Measurements from ENCODE around the gene MAP3K15. TPM values are rescaled to one million over a fixed set of nuclear protein-coding genes. Genes with fewer than 3 reads are reported as not detected.

MAP3K15 gene
- polyA plus RNA-seq, 3 donors: not detected

GRCh38 chrX:19563746-19564145 is 48.4 kb upstream of the MAP3K15 start:
- Mint-ChIP-seq H3K4me1 (peaks cover 12% of the 10 kb centered on the region), H3K9me3 (no peaks in the 10 kb centered on the region), H3K4me3 (no peak overlapping the region), H3K27me3 (ENCODE audit: low read depth in 3 of 3) (peaks cover 0 to 1% (median 0%) of the 10 kb centered on the region in 3 donors), H3K36me3 (peaks cover 31 to 46% of the 10 kb centered on the region in 2 donors), H3K27ac (no peak overlapping the region)
- DNase-seq: no peak
- no CpG with 5 or more reads among the region's 6 CpGs for WGBS (ENCODE audit: insufficient coverage)
- Histone ChIP-seq H3K9me3 (replicated peaks in 1 of 2; ENCODE audit: control insufficient read depth in 1 of 2, insufficient read depth in 1 of 2, low read length in 2 of 2) (no peaks in the 10 kb centered on the region), H3K4me3 (replicated peaks in 1 of 3; ENCODE audit: low read depth in 2 of 3, low read length in 3 of 3) (no peak overlapping the region), H3K4me2 (replicated peaks; ENCODE audit: extremely low read depth, low read length, poor library complexity, severe bottlenecking) (no peak overlapping the region), H3K4me1 (ENCODE audit: control insufficient read depth in 1 of 2, insufficient read depth in 2 of 2, low read length in 2 of 2) (peaks cover 5% of the 10 kb centered on the region in 2 donors), H3K27ac (ENCODE audit: low read depth in 1 of 2, low read length in 2 of 2) (no peak overlapping the region), H2AFZ (ENCODE audit: insufficient read depth, low read depth, low read length, poor library complexity, severe bottlenecking) (no peak overlapping the region), H4K20me1 (ENCODE audit: insufficient read depth, low read length) (peaks cover 40% of the 10 kb centered on the region), H3K79me2 (ENCODE audit: insufficient read depth, low read length) (no peaks in the 10 kb centered on the region), H3K36me3 (replicated peaks in 1 of 2; ENCODE audit: control insufficient read depth in 1 of 2, insufficient read depth in 2 of 2, low read length in 2 of 2) (peaks cover 27 to 58% of the 10 kb centered on the region in 2 donors), H3K27me3 (ENCODE audit: control insufficient read depth in 2 of 2, insufficient read depth in 2 of 2, low read length in 2 of 2) (no peaks in the 10 kb centered on the region), H3K9ac (ENCODE audit: insufficient read depth, low read length, poor library complexity, severe bottlenecking) (no peak overlapping the region)
- intact Hi-C loops (cut with micrococcal nuclease): no loop called here
- no peak for TF ChIP-seq CTCF (IDR thresholded peaks at IDR 0.05)

- no peak for TF ChIP-seq CTCF (IDR thresholded peaks at IDR 0.05)
- WGBS (ENCODE audit: insufficient coverage): 33% methylated on average over 3 of the region's 10 CpGs
- H4K20me1 ChIP-seq (ENCODE audit: insufficient read depth, low read length): peaks cover 40% of the 10 kb centered on the region
- no peak overlapping the region for H3K27ac ChIP-seq (ENCODE audit: low read depth in 1 of 2, low read length in 2 of 2)
- no peaks in the 10 kb centered on the region for H3K27me3 ChIP-seq (ENCODE audit: control insufficient read depth in 2 of 2, insufficient read depth in 2 of 2, low read length in 2 of 2)
- no peaks in the 10 kb centered on the region for H3K9me3 ChIP-seq (replicated peaks in 1 of 2; ENCODE audit: control insufficient read depth in 1 of 2, insufficient read depth in 1 of 2, low read length in 2 of 2)
- no peaks in the 10 kb centered on the region for H3K79me2 ChIP-seq (ENCODE audit: insufficient read depth, low read length)
- no peak overlapping the region for H3K4me3 Mint-ChIP-seq
- no peak for DNase-seq
- H3K9ac ChIP-seq (ENCODE audit: insufficient read depth, low read length, poor library complexity, severe bottlenecking): no peak overlapping the region
- H3K36me3 ChIP-seq (replicated peaks in 1 of 2; ENCODE audit: control insufficient read depth in 1 of 2, insufficient read depth in 2 of 2, low read length in 2 of 2): peaks cover 23 to 54% of the 10 kb centered on the region in 2 donors
- H3K4me1 ChIP-seq (ENCODE audit: control insufficient read depth in 1 of 2, insufficient read depth in 2 of 2, low read length in 2 of 2): peaks cover 5% of the 10 kb centered on the region in 2 donors
- H3K36me3 Mint-ChIP-seq: peaks cover 29 to 46% of the 10 kb centered on the region in 2 donors
- no peaks in the 10 kb centered on the region for H3K9me3 Mint-ChIP-seq
- H3K4me2 ChIP-seq (replicated peaks; ENCODE audit: extremely low read depth, low read length, poor library complexity, severe bottlenecking): no peak overlapping the region
- H3K4me3 ChIP-seq (replicated peaks in 1 of 3; ENCODE audit: low read depth in 2 of 3, low read length in 3 of 3): no peak overlapping the region
- intact Hi-C loops (cut with micrococcal nuclease): no loop called here
- H3K27me3 Mint-ChIP-seq (ENCODE audit: low read depth in 3 of 3): peaks cover 0 to 1% (median 0%) of the 10 kb centered on the region in 3 donors
- peaks cover 12% of the 10 kb centered on the region for H3K4me1 Mint-ChIP-seq
- no peak overlapping the region for H2AFZ ChIP-seq (ENCODE audit: insufficient read depth, low read depth, low read length, poor library complexity, severe bottlenecking)
- no peak overlapping the region for H3K27ac Mint-ChIP-seq
Observed at GRCh38 chrX:19563327-19563726, 48.0 kb upstream of the MAP3K15 start.

All from CD14-positive monocyte (primary cell).